Breast epithelium (tissue), 3 donors: ENCODE data around the gene TMEM106C.

ENCODE experiments used
- POLR2A ChIP-seq: fragments of 450-650 bp; IDR thresholded peaks from one replicate; pipeline ENCODE4 v1.6.1; 2016; ENCODE audit warnings: antibody characterized with exemption, mild to moderate bottlenecking, moderate library complexity
- POLR2AphosphoS5 ChIP-seq, 3 donors: sonication (generic); formaldehyde crosslinking; IDR thresholded peaks; one replicate each; pipeline ENCODE4 v1.6.1; 2017; ENCODE audit warnings: antibody characterized with exemption in 3 of 3
- TF ChIP-seq, protein P1 (sequence below), 3 donors: fragments of 450-650 bp; IDR thresholded peaks; one replicate each; pipeline ENCODE4 v1.5.1; 2016 to 2017; ENCODE audit warnings: antibody characterized with exemption in 3 of 3, mild to moderate bottlenecking in 3 of 3, moderate library complexity in 3 of 3

DNA sequence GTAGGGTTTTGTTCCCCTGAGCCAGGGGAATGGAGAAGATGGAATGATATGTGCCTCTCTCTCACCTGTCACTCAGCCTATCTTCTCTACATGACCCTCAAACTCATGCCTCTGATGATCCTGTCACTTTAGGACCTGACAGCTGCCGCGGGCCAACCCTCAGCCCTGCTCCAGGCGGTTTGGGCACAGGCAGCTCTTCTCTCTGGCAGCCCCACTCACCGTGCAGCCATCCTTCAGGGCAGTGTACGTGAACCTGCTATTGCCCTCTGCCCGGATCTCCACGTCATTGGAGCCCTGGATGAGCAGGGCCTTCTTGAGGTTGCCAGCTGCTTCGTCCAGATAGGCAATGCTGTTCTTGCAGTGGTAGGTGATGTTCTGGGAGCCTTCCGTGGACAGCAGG, 10.5 kb downstream of the TMEM106C start:
- TF ChIP-seq, protein P1, sequence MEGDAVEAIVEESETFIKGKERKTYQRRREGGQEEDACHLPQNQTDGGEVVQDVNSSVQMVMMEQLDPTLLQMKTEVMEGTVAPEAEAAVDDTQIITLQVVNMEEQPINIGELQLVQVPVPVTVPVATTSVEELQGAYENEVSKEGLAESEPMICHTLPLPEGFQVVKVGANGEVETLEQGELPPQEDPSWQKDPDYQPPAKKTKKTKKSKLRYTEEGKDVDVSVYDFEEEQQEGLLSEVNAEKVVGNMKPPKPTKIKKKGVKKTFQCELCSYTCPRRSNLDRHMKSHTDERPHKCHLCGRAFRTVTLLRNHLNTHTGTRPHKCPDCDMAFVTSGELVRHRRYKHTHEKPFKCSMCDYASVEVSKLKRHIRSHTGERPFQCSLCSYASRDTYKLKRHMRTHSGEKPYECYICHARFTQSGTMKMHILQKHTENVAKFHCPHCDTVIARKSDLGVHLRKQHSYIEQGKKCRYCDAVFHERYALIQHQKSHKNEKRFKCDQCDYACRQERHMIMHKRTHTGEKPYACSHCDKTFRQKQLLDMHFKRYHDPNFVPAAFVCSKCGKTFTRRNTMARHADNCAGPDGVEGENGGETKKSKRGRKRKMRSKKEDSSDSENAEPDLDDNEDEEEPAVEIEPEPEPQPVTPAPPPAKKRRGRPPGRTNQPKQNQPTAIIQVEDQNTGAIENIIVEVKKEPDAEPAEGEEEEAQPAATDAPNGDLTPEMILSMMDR (IDR thresholded peaks at IDR 0.05), result no peak
- TF ChIP-seq POLR2A (no peak), POLR2AphosphoS5 (IDR thresholded peaks at IDR 0.05) (no peak)
